LNCAP (cell line): ENCODE measurements around the gene ZNF641.

Experiments
- TF ChIP-seq, protein P1 (sequence below): fragments of 450-650 bp; IDR thresholded peaks from 2 replicates; pipeline ENCODE4 v1.5.1; 2017; ENCODE audit warnings: mild to moderate bottlenecking

Gene ZNF641

DNA sequence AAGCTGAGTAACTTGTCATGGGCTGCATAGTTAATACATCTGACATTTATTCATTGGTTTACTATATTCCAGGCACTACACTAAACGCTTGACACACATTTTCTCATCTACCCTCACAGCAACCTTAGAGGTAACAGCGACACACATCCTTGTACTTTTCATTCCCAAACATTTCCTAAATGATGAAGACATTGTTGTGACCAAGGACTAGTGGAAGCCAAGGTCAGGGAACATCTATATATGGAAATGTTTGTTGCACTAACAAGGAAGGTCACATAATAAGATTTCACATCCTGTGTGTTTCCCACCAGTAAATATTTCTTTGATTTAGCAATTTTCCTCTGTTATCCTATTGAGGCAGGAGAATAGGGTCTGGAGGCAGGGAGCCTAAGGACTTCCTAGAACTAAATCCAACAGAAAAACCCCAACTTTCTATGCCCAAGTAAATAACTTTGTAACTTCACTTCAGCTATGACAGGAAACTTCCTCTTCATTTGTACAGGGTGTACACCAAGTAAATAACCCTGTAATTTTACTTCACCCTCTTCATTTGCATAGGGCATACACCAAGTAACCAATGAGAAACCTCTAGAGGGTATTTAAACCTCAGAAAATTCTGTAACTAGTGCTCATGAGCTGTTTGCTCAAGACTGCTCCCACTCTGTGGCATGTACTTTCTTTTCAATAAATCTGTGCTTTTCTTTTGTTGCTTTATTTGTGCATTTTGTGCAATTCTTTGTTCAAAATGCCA lies 48.4 kb downstream of the ZNF641 start:
- TF ChIP-seq, protein P1, sequence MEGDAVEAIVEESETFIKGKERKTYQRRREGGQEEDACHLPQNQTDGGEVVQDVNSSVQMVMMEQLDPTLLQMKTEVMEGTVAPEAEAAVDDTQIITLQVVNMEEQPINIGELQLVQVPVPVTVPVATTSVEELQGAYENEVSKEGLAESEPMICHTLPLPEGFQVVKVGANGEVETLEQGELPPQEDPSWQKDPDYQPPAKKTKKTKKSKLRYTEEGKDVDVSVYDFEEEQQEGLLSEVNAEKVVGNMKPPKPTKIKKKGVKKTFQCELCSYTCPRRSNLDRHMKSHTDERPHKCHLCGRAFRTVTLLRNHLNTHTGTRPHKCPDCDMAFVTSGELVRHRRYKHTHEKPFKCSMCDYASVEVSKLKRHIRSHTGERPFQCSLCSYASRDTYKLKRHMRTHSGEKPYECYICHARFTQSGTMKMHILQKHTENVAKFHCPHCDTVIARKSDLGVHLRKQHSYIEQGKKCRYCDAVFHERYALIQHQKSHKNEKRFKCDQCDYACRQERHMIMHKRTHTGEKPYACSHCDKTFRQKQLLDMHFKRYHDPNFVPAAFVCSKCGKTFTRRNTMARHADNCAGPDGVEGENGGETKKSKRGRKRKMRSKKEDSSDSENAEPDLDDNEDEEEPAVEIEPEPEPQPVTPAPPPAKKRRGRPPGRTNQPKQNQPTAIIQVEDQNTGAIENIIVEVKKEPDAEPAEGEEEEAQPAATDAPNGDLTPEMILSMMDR = no peak

DNA sequence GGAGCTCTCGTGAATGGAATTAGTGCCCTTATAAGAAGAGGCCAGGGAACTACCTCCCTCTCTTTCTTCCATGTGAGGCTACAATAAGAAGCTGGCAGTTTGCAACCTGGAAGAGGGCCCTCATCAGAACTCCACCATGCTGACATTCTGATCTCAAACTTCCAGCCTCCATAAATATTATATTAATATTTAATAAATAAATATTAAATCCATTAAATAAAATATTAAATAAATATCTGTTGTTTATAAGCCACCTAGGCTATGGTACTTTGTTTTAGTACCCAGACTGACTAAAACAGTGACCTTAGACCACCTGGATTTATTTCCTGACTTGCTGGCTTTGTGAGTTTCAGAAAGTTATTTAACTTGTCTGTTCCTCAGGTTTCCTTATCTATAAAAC lies 49.9 kb downstream of the ZNF641 start:
- TF ChIP-seq, protein P1 = no peak

- TF ChIP-seq, protein P1 = no peak
These were observed 54.0 kb downstream of the ZNF641 start for GRCh38 chr12:48296586-48297282.

DNA sequence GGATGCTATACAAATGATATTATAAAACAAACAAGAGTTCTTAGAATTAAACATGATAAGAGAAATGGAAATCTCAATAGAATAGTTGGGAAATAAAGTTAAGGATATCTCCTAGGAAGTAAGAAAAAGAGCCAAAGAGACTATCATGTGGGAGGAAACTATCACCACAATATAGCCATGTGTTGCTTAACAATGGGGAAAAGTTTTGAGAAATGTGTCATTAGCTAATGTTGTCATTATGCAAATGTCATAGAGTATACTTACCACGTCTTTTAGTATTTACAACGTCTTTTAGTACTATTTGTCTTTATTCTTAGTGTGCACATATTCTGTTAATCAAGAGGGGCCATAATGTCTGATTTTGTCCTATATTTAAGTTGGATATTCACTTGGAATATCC lies 58.7 kb downstream of the ZNF641 start:
- TF ChIP-seq, protein P1 = no peak

- TF ChIP-seq, protein P1 = no peak
These were observed 59.2 kb downstream of the ZNF641 start for GRCh38 chr12:48291511-48291910.

- TF ChIP-seq, protein P1 = no peak
These were observed 62.1 kb downstream of the ZNF641 start for GRCh38 chr12:48288387-48289268.
